B cell (primary cell): ENCODE data around the gene NCAPH2. TPM values are rescaled to one million over a fixed set of nuclear protein-coding genes. Genes with fewer than 3 reads are reported as not detected.

Source experiments
- ATAC-seq: fragments of 200-7000 bp; cut with Tn5 transposase; one replicate; pipeline ENCODE4 v1.10.0; 2021; ENCODE audit warnings: low read depth, mild to moderate bottlenecking, moderate number of reproducible peaks, moderate library complexity
- CTCF ChIA-PET: fragments of 350-600 bp; sonication (Branson Sonifier 250); formaldehyde crosslinking; loops from one replicate; lab custom pipeline; 2021; ENCODE audit warnings: antibody characterized with exemption, inconsistent platforms; lab: Charles Lee
- POLR2A ChIA-PET: fragments of 350-600 bp; sonication (Branson Sonifier 250); formaldehyde crosslinking; loops from one replicate; lab custom pipeline; 2021; ENCODE audit warnings: antibody characterized with exemption; lab: Charles Lee
- DNase-seq: peaks from one replicate; pipeline ENCODE4 v3.0.0; 2013
- H2AFZ ChIP-seq: 2 replicates; pipeline ENCODE4 v1.6.1; 2012; ENCODE audit warnings: mild to moderate bottlenecking, low read depth, low read length; ENCODE audit not compliant: insufficient read depth, poor library complexity, severe bottlenecking
- H3K27ac ChIP-seq, 2 donors: 1 replicate in 1 of 2; 2 replicates in 1 of 2; pipeline ENCODE4 v1.5.1; 2012 to 2013; ENCODE audit warnings: low read length in 2 of 2, mild to moderate bottlenecking in 2 of 2, moderate library complexity in 1 of 2
- H3K27me3 ChIP-seq, 4 experiments: fragments of 200-600 bp in 1 of 4; sonication (generic) in 1 of 4; replicated peaks in 1 of 4; 1 replicate in 2 of 4; 2 replicates in 2 of 4; pipeline versions ENCODE4 v1.6.1 to v1.7.0; 2013 to 2016; ENCODE audit warnings: low read length in 3 of 4, mild to moderate bottlenecking in 2 of 4, mixed read lengths in 1 of 4, moderate library complexity in 1 of 4; ENCODE audit not compliant: insufficient read depth in 4 of 4, control insufficient read depth in 3 of 4; ENCODE audit errors: control extremely low read depth in 1 of 4
- H3K36me3 ChIP-seq, 2 experiments: replicated peaks in 1 of 2; 1 replicate in 1 of 2; 2 replicates in 1 of 2; pipeline versions ENCODE4 v1.6.1 to v1.7.1; 2013; ENCODE audit warnings: low read length in 1 of 2; ENCODE audit not compliant: insufficient read depth in 2 of 2, control insufficient read depth in 1 of 2; ENCODE audit errors: control extremely low read depth in 1 of 2, extremely low read depth in 1 of 2
- H3K4me1 ChIP-seq, 2 donors: fragments of 200-600 bp in 1 of 2; sonication (generic) in 1 of 2; 1 replicate in 1 of 2; 2 replicates in 1 of 2; pipeline versions ENCODE4 v1.5.1 to v1.6.1; 2013 to 2017; ENCODE audit warnings: low read length in 2 of 2; ENCODE audit not compliant: control insufficient read depth in 2 of 2, insufficient read depth in 2 of 2
- H3K4me2 ChIP-seq: replicated peaks from 2 replicates; pipeline ENCODE3; 2012; ENCODE audit warnings: mild to moderate bottlenecking, low read depth, low read length; ENCODE audit not compliant: poor library complexity, severe bottlenecking
- H3K4me3 ChIP-seq, 5 experiments: fragments of 200-600 bp in 1 of 5; sonication (generic) in 1 of 5; 1 replicate in 3 of 5; 2 replicates in 2 of 5; pipeline versions ENCODE4 v1.5.1 to v1.7.0; 2011 to 2016; ENCODE audit warnings: low read length in 4 of 5, mild to moderate bottlenecking in 4 of 5, low read depth in 2 of 5, control low read depth in 1 of 5, moderate library complexity in 1 of 5; ENCODE audit not compliant: insufficient read depth in 1 of 5; ENCODE audit errors: control extremely low read depth in 1 of 5, extremely low read depth in 1 of 5
- H3K79me2 ChIP-seq: fragments of 200-600 bp; sonication (generic); one replicate; pipeline ENCODE4 v1.6.0; 2016; ENCODE audit warnings: low read length; ENCODE audit not compliant: control insufficient read depth, insufficient read depth
- H3K9ac ChIP-seq: fragments of 200-600 bp; sonication (generic); 2 replicates; pipeline ENCODE4 v1.6.1; 2017; ENCODE audit warnings: mild to moderate bottlenecking, low read length, moderate library complexity
- H3K9me3 ChIP-seq, 3 donors: one replicate each; pipeline versions ENCODE4 v1.6.1 to v1.7.1; 2013; ENCODE audit warnings: low read length in 2 of 3; ENCODE audit not compliant: control insufficient read depth in 2 of 3, insufficient read depth in 1 of 3; ENCODE audit errors: control extremely low read depth in 1 of 3
- H4K20me1 ChIP-seq: 2 replicates; pipeline ENCODE4 v1.6.0; 2012; ENCODE audit warnings: mild to moderate bottlenecking, low read length; ENCODE audit not compliant: insufficient read depth, control insufficient read depth, poor library complexity, severe bottlenecking
- H3K27ac Mint-ChIP-seq: one replicate; pipeline ENCODE4 v1.8.0; 2021; ENCODE audit warnings: mixed read lengths
- H3K27me3 Mint-ChIP-seq: one replicate; pipeline ENCODE4 v1.8.0; 2021; ENCODE audit warnings: mixed read lengths
- H3K4me1 Mint-ChIP-seq: one replicate; pipeline ENCODE4 v1.8.0; 2021; ENCODE audit warnings: mixed read lengths
- H3K4me3 Mint-ChIP-seq: one replicate; pipeline ENCODE4 v1.8.0; 2021; ENCODE audit warnings: mixed read lengths
- H3K9me3 Mint-ChIP-seq: one replicate; pipeline ENCODE4 v1.8.0; 2022; ENCODE audit warnings: mixed read lengths; ENCODE audit not compliant: insufficient read depth
- EZH2 ChIP-seq: IDR thresholded peaks from 2 replicates; pipeline ENCODE4 v1.6.1; 2012; ENCODE audit warnings: borderline replicate concordance, low read depth, mild to moderate bottlenecking, moderate library complexity, low read length; ENCODE audit not compliant: insufficient read depth, poor library complexity, severe bottlenecking
- WGBS: methylation state at CpG from one replicate; pipeline ENCODE4 v1.1.5; 2013; ENCODE audit warnings: missing lambda C conversion rate; ENCODE audit not compliant: insufficient coverage; 5-methylcytosine and 5-hydroxymethylcytosine counted together
- intact Hi-C: fragments of 100-400 bp; cut with micrococcal nuclease; formaldehyde crosslinking; loops from one replicate; pipeline ENCODE4 v1.10.0; 2022
- polyA plus RNA-seq: library from polyadenylated mRNA; depleted of rRNA; stranded (reverse); fragments of >200 nt; gene quantifications from 2 replicates; pipeline ENCODE4 v1.2.3, GENCODE V29; 2012
- total RNA-seq, 2 donors: library from RNA; stranded (reverse); fragments of 120-200 nt in 1 of 2; gene quantifications; 1 replicate in 1 of 2; 2 replicates in 1 of 2; pipeline versions ENCODE4 v1.2.3 to v1.2.4, GENCODE V29; 2013 to 2022
- TF ChIP-seq, protein P1 (sequence below): fragments of 200-600 bp; IDR thresholded peaks from one replicate; pipeline ENCODE4 v1.8.0; 2022; ENCODE audit warnings: antibody characterized with exemption, mild to moderate bottlenecking

Gene NCAPH2
- total and polyA plus RNA-seq, 2 donors (not counting 1 experiment from before 2014, with no cell fraction given), result 47.1 to 76.9 TPM

GRCh38 chr22:50513175-50513574 lies 5.2 kb downstream of the NCAPH2 start:
- H3K4me1 ChIP-seq, result peaks cover 9 to 11% of the 10 kb centered on the region in 2 donors
- Mint-ChIP-seq H3K27me3 (no peaks in the 10 kb centered on the region), H3K4me3 (no peak overlapping the region), H3K4me1 (peaks cover 16% of the 10 kb centered on the region), H3K27ac (no peak overlapping the region), H3K9me3 (no peaks in the 10 kb centered on the region)
- peaks cover 85% of the 10 kb centered on the region for H3K79me2 ChIP-seq
- ChIA-PET CTCF (interaction anchor here (1.6 kb wide), 1 partner anchor 12 kb away, joined by 11 read pairs; the partner anchor contains the start of gene SCO2), POLR2A (no interaction called here)
- no peaks in the 10 kb centered on the region for H3K9me3 ChIP-seq
- peaks cover 53% of the 10 kb centered on the region for H4K20me1 ChIP-seq
- H3K27ac ChIP-seq, result no peak overlapping the region
- no peak overlapping the region for H3K9ac ChIP-seq
- 98% methylated on average over 15 of the region's 15 CpGs for WGBS
- TF ChIP-seq EZH2, result no peak
- TF ChIP-seq, protein P1, sequence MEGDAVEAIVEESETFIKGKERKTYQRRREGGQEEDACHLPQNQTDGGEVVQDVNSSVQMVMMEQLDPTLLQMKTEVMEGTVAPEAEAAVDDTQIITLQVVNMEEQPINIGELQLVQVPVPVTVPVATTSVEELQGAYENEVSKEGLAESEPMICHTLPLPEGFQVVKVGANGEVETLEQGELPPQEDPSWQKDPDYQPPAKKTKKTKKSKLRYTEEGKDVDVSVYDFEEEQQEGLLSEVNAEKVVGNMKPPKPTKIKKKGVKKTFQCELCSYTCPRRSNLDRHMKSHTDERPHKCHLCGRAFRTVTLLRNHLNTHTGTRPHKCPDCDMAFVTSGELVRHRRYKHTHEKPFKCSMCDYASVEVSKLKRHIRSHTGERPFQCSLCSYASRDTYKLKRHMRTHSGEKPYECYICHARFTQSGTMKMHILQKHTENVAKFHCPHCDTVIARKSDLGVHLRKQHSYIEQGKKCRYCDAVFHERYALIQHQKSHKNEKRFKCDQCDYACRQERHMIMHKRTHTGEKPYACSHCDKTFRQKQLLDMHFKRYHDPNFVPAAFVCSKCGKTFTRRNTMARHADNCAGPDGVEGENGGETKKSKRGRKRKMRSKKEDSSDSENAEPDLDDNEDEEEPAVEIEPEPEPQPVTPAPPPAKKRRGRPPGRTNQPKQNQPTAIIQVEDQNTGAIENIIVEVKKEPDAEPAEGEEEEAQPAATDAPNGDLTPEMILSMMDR, result no peak
- peaks cover 0 to 25% of the 10 kb centered on the region in 2 experiments for H3K36me3 ChIP-seq
- no peak overlapping the region for H3K4me3 ChIP-seq
- no peak for DNase-seq
- intact Hi-C loops, result no loop called here
- H3K27me3 ChIP-seq, result no peaks in the 10 kb centered on the region
- no peak overlapping the region for H3K4me2 ChIP-seq
- no peak for ATAC-seq
- no peak overlapping the region for H2AFZ ChIP-seq

DNA sequence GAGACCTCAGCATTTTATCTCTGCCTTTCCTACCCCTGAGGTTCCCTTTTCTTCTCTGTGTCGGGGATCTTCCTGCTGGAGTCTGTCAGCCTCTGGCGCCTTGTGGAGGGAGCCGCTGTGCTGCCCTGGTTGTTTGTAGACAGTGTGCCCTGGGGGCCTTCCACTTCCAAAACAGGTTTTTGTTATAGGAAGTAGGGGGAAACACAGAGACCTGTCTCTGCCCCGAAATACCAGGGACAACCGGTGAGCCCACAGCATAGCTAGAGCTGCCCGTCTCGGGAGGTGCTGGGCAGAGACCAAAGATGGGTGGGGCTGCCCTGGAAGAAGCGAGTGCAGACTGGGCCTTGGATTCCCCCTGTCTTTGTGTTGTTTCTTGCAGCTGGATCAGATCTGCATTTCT lies 8.0 kb downstream of the NCAPH2 start:
- Mint-ChIP-seq H3K4me3 (no peak overlapping the region), H3K27ac (no peak overlapping the region), H3K4me1 (peaks cover 3% of the 10 kb centered on the region), H3K27me3 (no peaks in the 10 kb centered on the region), H3K9me3 (no peaks in the 10 kb centered on the region)
- Histone ChIP-seq H3K36me3 (peaks cover 0 to 43% of the 10 kb centered on the region in 2 experiments), H3K9me3 (no peaks in the 10 kb centered on the region), H2AFZ (no peak overlapping the region), H3K4me3 (no peak overlapping the region), H3K79me2 (peaks cover 78% of the 10 kb centered on the region), H3K27ac (no peak overlapping the region), H3K4me1 (no peaks in the 10 kb centered on the region), H3K9ac (no peak overlapping the region), H4K20me1 (peaks cover 55% of the 10 kb centered on the region), H3K27me3 (no peaks in the 10 kb centered on the region), H3K4me2 (no peak overlapping the region)
- ChIA-PET CTCF (no interaction called here), POLR2A (no interaction called here)
- intact Hi-C loops, result no loop called here
- WGBS, result 97% methylated on average over 7 of the region's 8 CpGs
- no peak for ATAC-seq
- DNase-seq, result no peak
- TF ChIP-seq, protein P1, result no peak
- no peak for TF ChIP-seq EZH2
